NCI-H146 (cell line): ENCODE results near the gene KDELR3.

ENCODE experiments used
- DNase-seq: peaks from one replicate; lab custom pipeline; 2025; lab: John Stamatoyannopoulos, UW

Gene KDELR3

DNA sequence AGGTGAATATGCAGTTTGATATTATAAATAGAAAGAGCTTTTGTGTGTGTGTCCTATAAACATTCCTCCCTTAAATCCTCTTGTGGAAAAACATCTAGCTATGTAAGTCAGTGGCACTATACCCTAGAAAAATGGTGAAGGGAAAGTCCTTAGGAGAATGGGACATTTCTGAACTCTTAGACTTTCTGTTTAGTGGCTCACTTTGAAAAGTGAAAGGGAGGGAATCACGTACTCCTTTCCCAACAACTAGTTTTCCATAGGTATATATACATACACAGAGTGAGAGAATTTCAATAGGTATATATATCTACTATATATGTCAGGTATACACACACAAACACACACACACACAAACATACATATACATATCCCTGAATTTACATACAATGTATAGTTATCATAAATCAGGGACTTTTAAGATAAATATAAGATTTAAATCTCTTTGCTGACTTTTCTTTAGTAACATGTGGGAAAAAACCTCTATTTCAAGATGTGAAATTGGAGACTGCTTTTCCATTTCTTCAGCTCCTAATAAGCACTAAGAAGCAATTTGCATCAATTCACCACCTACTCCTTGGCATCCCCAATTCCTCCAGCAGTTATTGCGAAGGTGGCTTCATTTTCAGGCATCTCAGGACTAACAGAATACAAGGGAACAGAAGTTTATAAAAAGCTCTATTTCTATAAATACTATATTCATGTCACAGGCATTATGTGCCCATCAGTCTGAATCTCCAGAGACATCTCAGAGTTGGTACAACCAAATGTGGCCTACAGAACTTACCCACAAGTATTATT, 51.8 kb downstream of the KDELR3 start:
- DNase-seq, result no peak

GRCh38 chr22:38523029-38523428, 55.1 kb downstream of the KDELR3 start:
- DNase-seq, result no peak

- DNase-seq, result no peak
Observed at GRCh38 chr22:38523479-38523878, 55.6 kb downstream of the KDELR3 start.

DNA sequence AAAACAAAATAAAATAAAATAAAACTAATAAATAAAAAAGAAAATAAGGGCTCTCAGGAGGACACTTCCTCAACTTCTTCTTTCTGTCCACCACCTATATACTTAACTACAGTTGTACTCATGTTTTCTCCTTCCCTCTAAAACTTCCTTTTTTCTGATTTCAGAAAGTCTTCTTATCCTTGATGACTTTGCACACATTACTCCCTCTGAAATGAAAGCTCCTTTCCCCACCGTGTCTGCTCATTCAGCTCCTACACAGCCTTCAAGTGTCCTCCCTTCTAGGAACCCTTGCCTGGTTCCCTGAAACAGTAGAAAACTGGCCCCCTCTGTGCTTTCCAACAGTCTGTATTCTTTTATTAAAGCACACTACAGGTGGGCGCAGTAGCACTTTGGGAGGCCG, 56.5 kb downstream of the KDELR3 start:
- DNase-seq, result no peak

- no peak for DNase-seq
Observed at GRCh38 chr22:38531251-38531938, 63.5 kb downstream of the KDELR3 start.
